ENCODE results near the gene MAP3K7CL. TPM values are rescaled to one million over a fixed set of nuclear protein-coding genes. Genes with fewer than 3 reads are reported as not detected.

MAP3K7CL gene
- total and polyA plus RNA-seq, 2 of the 8 experiments (the other 6 are each of a cell fraction or from before 2014, with no cell fraction given) = not detected

DNA sequence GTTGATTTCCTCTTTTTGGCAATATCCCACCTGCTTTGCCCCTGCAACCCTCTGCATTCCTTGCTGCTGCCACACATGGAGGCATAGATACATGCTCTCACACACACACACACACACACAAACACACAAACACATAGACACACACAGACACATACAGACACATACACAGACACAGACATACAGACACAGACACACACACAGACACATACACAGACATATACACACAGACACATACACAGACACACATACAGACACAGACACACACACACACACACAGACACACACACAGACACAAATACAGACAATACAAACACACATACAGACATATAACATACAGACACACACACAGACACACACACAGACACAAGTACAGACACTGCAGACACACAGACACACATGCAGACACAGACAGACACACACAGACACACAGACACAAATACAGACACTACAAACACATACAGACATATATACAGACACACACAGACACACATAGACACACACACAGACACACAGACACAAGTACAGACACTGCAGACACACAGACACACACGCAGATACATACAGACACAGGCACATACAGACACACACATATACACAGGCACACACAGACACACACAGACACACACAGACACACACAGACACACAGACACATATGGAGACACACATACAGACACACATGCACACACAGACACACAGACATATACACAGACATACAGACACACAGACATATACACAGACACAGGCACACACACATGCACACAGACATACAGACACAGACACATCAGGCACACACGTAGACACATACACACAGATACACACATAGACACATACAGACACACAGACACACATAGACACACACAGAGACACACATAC, 83.3 kb downstream of the MAP3K7CL start (continued):
- TF ChIP-seq SRF (IDR thresholded peaks at IDR 0.05; ENCODE audit: low read depth, low read length) = no peak
- no peak for TF ChIP-seq KDM5A (IDR thresholded peaks at IDR 0.05; ENCODE audit: low read length)
- no peak for TF ChIP-seq GABPA (IDR thresholded peaks at IDR 0.05; ENCODE audit: borderline replicate concordance, insufficient read depth, low read length)
- TF ChIP-seq BACH1 (IDR thresholded peaks at IDR 0.05; ENCODE audit: low read length) = no peak
- TF ChIP-seq SP2 (IDR thresholded peaks at IDR 0.05; ENCODE audit: low read length) = no peak
